Skeletal muscle tissue (tissue), 4 donors: ENCODE results near the gene SDHA. TPM values are rescaled to one million over a fixed set of nuclear protein-coding genes. Genes with fewer than 3 reads are reported as not detected.
A peak's percentile ranks its signal among the peaks of the same experiment; 100 is the strongest.
"Not testable (repeated sequence)": the region's sequence is repeated elsewhere in the genome, so short reads cannot be mapped to it uniquely, and the experiment has no call there.

Experiments
- H3K27ac ChIP-seq: one replicate; pipeline ENCODE4 v1.7.0; 2013; ENCODE audit warnings: mild to moderate bottlenecking, low read depth, low read length, inconsistent platforms
- H3K27me3 ChIP-seq, 3 donors: one replicate each; pipeline ENCODE4 v1.7.0; 2013; ENCODE audit warnings: low read length in 3 of 3; ENCODE audit not compliant: control insufficient read depth in 3 of 3, insufficient read depth in 3 of 3
- H3K36me3 ChIP-seq, 3 donors: one replicate each; pipeline ENCODE4 v1.7.0; 2013; ENCODE audit warnings: low read length in 3 of 3; ENCODE audit not compliant: control insufficient read depth in 3 of 3, insufficient read depth in 3 of 3
- H3K4me1 ChIP-seq, 3 donors: one replicate each; pipeline ENCODE4 v1.7.0; 2013; ENCODE audit warnings: low read length in 3 of 3, mild to moderate bottlenecking in 3 of 3; ENCODE audit not compliant: control insufficient read depth in 3 of 3, insufficient read depth in 3 of 3
- H3K4me3 ChIP-seq, 3 donors: one replicate each; pipeline ENCODE4 v1.7.0; 2013; ENCODE audit warnings: low read length in 3 of 3
- H3K9ac ChIP-seq, 3 donors: one replicate each; pipeline ENCODE4 v1.7.0; 2013; ENCODE audit warnings: low read length in 3 of 3, mild to moderate bottlenecking in 3 of 3, moderate library complexity in 2 of 3, low read depth in 1 of 3
- H3K9me3 ChIP-seq, 3 donors: one replicate each; pipeline ENCODE4 v1.7.0; 2013; ENCODE audit warnings: low read length in 3 of 3; ENCODE audit not compliant: control insufficient read depth in 3 of 3
- total RNA-seq: library from RNA; depleted of rRNA; stranded (reverse); fragments of >200 nt; gene quantifications from one replicate; pipeline ENCODE4 v1.2.3, GENCODE V29; 2014
- donor health status: Osteomylitis.

Gene SDHA
- total RNA-seq, 1 donor from 2014 or later: 98.6 TPM

GRCh38 chr5:204462-204861, 13.7 kb upstream of the SDHA start:
- peaks cover 19 to 30% (median 20%) of the 10 kb centered on the region in 3 donors for H3K36me3 ChIP-seq
- H3K9ac ChIP-seq: no peak overlapping the region
- no peaks in the 10 kb centered on the region for H3K27me3 ChIP-seq
- peaks cover 14 to 33% (median 17%) of the 10 kb centered on the region in 3 donors for H3K4me1 ChIP-seq
- H3K27ac ChIP-seq: no peak overlapping the region
- H3K9me3 ChIP-seq: no peaks in the 10 kb centered on the region
- no peak overlapping the region for H3K4me3 ChIP-seq

- Histone ChIP-seq H3K27ac (no peak overlapping the region), H3K4me1 (peaks cover 14 to 26% (median 17%) of the 10 kb centered on the region in 3 donors)
Measured at GRCh38 chr5:204966-205670, 13.0 kb upstream of the SDHA start.

GRCh38 chr5:206406-206805, 11.7 kb upstream of the SDHA start:
- Histone ChIP-seq H3K9ac (peak overlapping the region in 1 of 3 donors; percentile 46), H3K9me3 (no peaks in the 10 kb centered on the region), H3K4me3 (no peak overlapping the region), H3K27ac (no peak overlapping the region), H3K36me3 (peaks cover 19 to 30% (median 20%) of the 10 kb centered on the region in 3 donors), H3K4me1 (peaks cover 13 to 19% (median 17%) of the 10 kb centered on the region in 3 donors), H3K27me3 (no peaks in the 10 kb centered on the region)

More at GRCh38 chr5:204966-205670, 13.0 kb upstream of the SDHA start:
- H3K9ac ChIP-seq: no peak overlapping the region
- no peaks in the 10 kb centered on the region for H3K9me3 ChIP-seq
- H3K36me3 ChIP-seq: peaks cover 19 to 30% (median 20%) of the 10 kb centered on the region in 3 donors
- no peak overlapping the region for H3K4me3 ChIP-seq
- no peaks in the 10 kb centered on the region for H3K27me3 ChIP-seq

- peaks cover 19 to 30% (median 20%) of the 10 kb centered on the region in 3 donors for H3K36me3 ChIP-seq
- H3K4me1 ChIP-seq: peaks cover 13 to 19% (median 13%) of the 10 kb centered on the region in 3 donors
- no peaks in the 10 kb centered on the region for H3K9me3 ChIP-seq
- H3K27ac ChIP-seq: no peak overlapping the region
- no peak overlapping the region for H3K9ac ChIP-seq
- H3K4me3 ChIP-seq: no peak overlapping the region
- no peaks in the 10 kb centered on the region for H3K27me3 ChIP-seq
Measured at GRCh38 chr5:206927-207536, 11.1 kb upstream of the SDHA start.

GRCh38 chr5:207599-207998, 10.5 kb upstream of the SDHA start:
- Histone ChIP-seq H3K27me3 (no peaks in the 10 kb centered on the region), H3K9ac (no peak overlapping the region), H3K27ac (no peak overlapping the region), H3K4me3 (no peak overlapping the region), H3K36me3 (peaks cover 19 to 30% (median 20%) of the 10 kb centered on the region in 3 donors), H3K9me3 (no peaks in the 10 kb centered on the region), H3K4me1 (peaks cover 12 to 19% (median 13%) of the 10 kb centered on the region in 3 donors)

GRCh38 chr5:208449-209114, 9.5 kb upstream of the SDHA start:
- H3K9me3 ChIP-seq: no peaks in the 10 kb centered on the region
- peaks cover 12 to 19% (median 13%) of the 10 kb centered on the region in 3 donors for H3K4me1 ChIP-seq
- H3K27me3 ChIP-seq: no peaks in the 10 kb centered on the region
- H3K36me3 ChIP-seq: peaks cover 15 to 28% (median 19%) of the 10 kb centered on the region in 3 donors
- no peak overlapping the region for H3K4me3 ChIP-seq
- H3K27ac ChIP-seq: no peak overlapping the region
- no peak overlapping the region for H3K9ac ChIP-seq

GRCh38 chr5:213803-214395, 4.2 kb upstream of the SDHA start:
- no peaks in the 10 kb centered on the region for H3K9me3 ChIP-seq
- H3K4me1 ChIP-seq: peaks cover 0 to 6% (median 4%) of the 10 kb centered on the region in 3 donors
- no peak overlapping the region for H3K27ac ChIP-seq
- H3K9ac ChIP-seq: no peak overlapping the region
- H3K4me3 ChIP-seq: no peak overlapping the region
- peaks cover 2 to 8% (median 7%) of the 10 kb centered on the region in 3 donors for H3K36me3 ChIP-seq
- no peaks in the 10 kb centered on the region for H3K27me3 ChIP-seq

GRCh38 chr5:215256-215655, 2.9 kb upstream of the SDHA start:
- not testable (repeated sequence) for H3K27ac ChIP-seq, H3K27me3 ChIP-seq, H3K9me3 ChIP-seq, H3K9ac ChIP-seq, H3K36me3 ChIP-seq, H3K4me3 ChIP-seq
- H3K4me1 ChIP-seq: peaks cover 11 to 18% (median 12%) of the 10 kb centered on the region in 3 donors

- not testable (repeated sequence) for H3K9ac ChIP-seq, H3K27ac ChIP-seq, H3K4me3 ChIP-seq, H3K27me3 ChIP-seq, H3K36me3 ChIP-seq, H3K9me3 ChIP-seq
- peaks cover 12 to 24% (median 16%) of the 10 kb centered on the region in 3 donors for H3K4me1 ChIP-seq
Measured at GRCh38 chr5:216076-216475, 2.0 kb upstream of the SDHA start.
